Uterus (tissue), 2 donors: Measurements from ENCODE around the gene AHSP.

Experiments
- POLR2A ChIP-seq, 2 donors: fragments of 450-650 bp; IDR thresholded peaks; one replicate each; pipeline ENCODE4 v1.6.1; 2016; ENCODE audit warnings: antibody characterized with exemption in 2 of 2, mild to moderate bottlenecking in 1 of 2, moderate library complexity in 1 of 2
- TF ChIP-seq, protein P1 (sequence below), 4 experiments: fragments of 200-600 bp in 2 of 4; fragments of 450-650 bp in 2 of 4; sonication (generic) in 2 of 4; IDR thresholded peaks; one replicate each; pipeline ENCODE4 v1.5.1; 2016 to 2019; ENCODE audit warnings: antibody characterized with exemption in 4 of 4, mild to moderate bottlenecking in 2 of 4, moderate library complexity in 1 of 4

DNA sequence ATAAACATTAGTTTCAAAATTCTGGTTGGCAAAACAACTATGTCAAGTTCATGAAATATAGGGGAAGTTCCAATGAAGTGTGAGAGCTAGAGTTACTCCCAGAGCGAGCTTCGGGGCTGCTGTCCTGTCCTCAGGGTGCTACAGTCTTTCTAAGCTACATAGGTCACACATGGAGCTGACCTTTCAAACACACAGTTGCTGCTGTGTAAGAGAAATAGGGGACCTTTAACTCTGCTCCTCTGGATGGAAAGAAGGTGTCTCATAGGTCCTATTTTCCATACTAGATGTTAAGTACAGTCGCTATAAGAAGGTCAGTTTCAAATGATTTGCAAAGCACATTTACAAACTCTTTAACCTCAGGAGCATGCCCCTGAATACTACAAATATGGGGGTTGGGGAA, 6.3 kb upstream of the AHSP start:
- no peak for TF ChIP-seq POLR2A (IDR thresholded peaks at IDR 0.05)
- TF ChIP-seq, protein P1, sequence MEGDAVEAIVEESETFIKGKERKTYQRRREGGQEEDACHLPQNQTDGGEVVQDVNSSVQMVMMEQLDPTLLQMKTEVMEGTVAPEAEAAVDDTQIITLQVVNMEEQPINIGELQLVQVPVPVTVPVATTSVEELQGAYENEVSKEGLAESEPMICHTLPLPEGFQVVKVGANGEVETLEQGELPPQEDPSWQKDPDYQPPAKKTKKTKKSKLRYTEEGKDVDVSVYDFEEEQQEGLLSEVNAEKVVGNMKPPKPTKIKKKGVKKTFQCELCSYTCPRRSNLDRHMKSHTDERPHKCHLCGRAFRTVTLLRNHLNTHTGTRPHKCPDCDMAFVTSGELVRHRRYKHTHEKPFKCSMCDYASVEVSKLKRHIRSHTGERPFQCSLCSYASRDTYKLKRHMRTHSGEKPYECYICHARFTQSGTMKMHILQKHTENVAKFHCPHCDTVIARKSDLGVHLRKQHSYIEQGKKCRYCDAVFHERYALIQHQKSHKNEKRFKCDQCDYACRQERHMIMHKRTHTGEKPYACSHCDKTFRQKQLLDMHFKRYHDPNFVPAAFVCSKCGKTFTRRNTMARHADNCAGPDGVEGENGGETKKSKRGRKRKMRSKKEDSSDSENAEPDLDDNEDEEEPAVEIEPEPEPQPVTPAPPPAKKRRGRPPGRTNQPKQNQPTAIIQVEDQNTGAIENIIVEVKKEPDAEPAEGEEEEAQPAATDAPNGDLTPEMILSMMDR (IDR thresholded peaks at IDR 0.05), result no peak
